HUES64 (cell line): ENCODE data around the gene ARPC2.

ENCODE experiments used
- H3K27ac ChIP-seq: 2 replicates; pipeline ENCODE4 v1.7.0; 2013; ENCODE audit warnings: low read depth, low read length, inconsistent platforms
- H3K27me3 ChIP-seq: 2 replicates; pipeline ENCODE4 v1.6.1; 2013; ENCODE audit warnings: mild to moderate bottlenecking, low read length; ENCODE audit not compliant: insufficient read depth
- H3K36me3 ChIP-seq: 2 replicates; pipeline ENCODE4 v1.6.1; 2013; ENCODE audit warnings: mild to moderate bottlenecking, low read length; ENCODE audit not compliant: insufficient read depth
- H3K4me1 ChIP-seq: 2 replicates; pipeline ENCODE4 v1.6.1; 2013; ENCODE audit warnings: mild to moderate bottlenecking, low read length, moderate library complexity; ENCODE audit not compliant: insufficient read depth
- H3K4me3 ChIP-seq: 2 replicates; pipeline ENCODE4 v1.5.1; 2013; ENCODE audit warnings: mild to moderate bottlenecking, low read length, moderate library complexity
- H3K9ac ChIP-seq: 2 replicates; pipeline ENCODE4 v1.6.1; 2013; ENCODE audit warnings: mild to moderate bottlenecking, low read depth, low read length
- H3K9me3 ChIP-seq: 2 replicates; pipeline ENCODE4 v1.6.1; 2013; ENCODE audit warnings: low read depth, low read length; ENCODE audit not compliant: insufficient read depth
- WGBS: fragments of 150-250, 120-280 bp; methylation state at CpG from one replicate; pipeline ENCODE4 v1.1.7; 2013; ENCODE audit warnings: missing lambda C conversion rate; 5-methylcytosine and 5-hydroxymethylcytosine counted together

ARPC2 gene

GRCh38 chr2:218263817-218264641 lies 47.0 kb downstream of the ARPC2 start:
- no peak overlapping the region for H3K4me3 ChIP-seq
- no peaks in the 10 kb centered on the region for H3K27me3 ChIP-seq
- peaks cover 12% of the 10 kb centered on the region; the same call in 1 of the 2 replicates for H3K4me1 ChIP-seq
- peaks cover 44% of the 10 kb centered on the region for H3K36me3 ChIP-seq
- no peak overlapping the region for H3K9ac ChIP-seq
- 93% methylated on average over 16 of the region's 17 CpGs for WGBS
- no peaks in the 10 kb centered on the region for H3K9me3 ChIP-seq
- H3K27ac ChIP-seq: no peak overlapping the region

- Histone ChIP-seq H3K27me3 (no peaks in the 10 kb centered on the region), H3K4me3 (no peak overlapping the region), H3K36me3 (peaks cover 44% of the 10 kb centered on the region), H3K27ac (no peak overlapping the region), H3K9me3 (no peaks in the 10 kb centered on the region), H3K4me1 (peaks cover 12% of the 10 kb centered on the region; the same call in 1 of the 2 replicates), H3K9ac (no peak overlapping the region)
- 96% methylated on average over 22 of the region's 22 CpGs for WGBS
These were observed 48.0 kb downstream of the ARPC2 start for GRCh38 chr2:218264773-218265561.

GRCh38 chr2:218265626-218266025 lies 48.6 kb downstream of the ARPC2 start:
- WGBS: 94% methylated on average over 8 of the region's 8 CpGs
- Histone ChIP-seq H3K4me1 (peaks cover 8% of the 10 kb centered on the region; the same call in 1 of the 2 replicates), H3K4me3 (no peak overlapping the region), H3K27me3 (no peaks in the 10 kb centered on the region), H3K9me3 (no peaks in the 10 kb centered on the region), H3K27ac (no peak overlapping the region), H3K9ac (no peak overlapping the region), H3K36me3 (peaks cover 44% of the 10 kb centered on the region)

- Histone ChIP-seq H3K27ac (no peak overlapping the region), H3K36me3 (peaks cover 44% of the 10 kb centered on the region), H3K9me3 (no peaks in the 10 kb centered on the region), H3K4me3 (no peak overlapping the region), H3K9ac (no peak overlapping the region), H3K27me3 (no peaks in the 10 kb centered on the region), H3K4me1 (no peaks in the 10 kb centered on the region)
- 96% methylated on average over 15 of the region's 15 CpGs for WGBS
These were observed 49.5 kb downstream of the ARPC2 start for GRCh38 chr2:218266316-218266979.

- Histone ChIP-seq H3K4me3 (no peak overlapping the region), H3K36me3 (peaks cover 44% of the 10 kb centered on the region), H3K27me3 (no peaks in the 10 kb centered on the region), H3K9me3 (no peaks in the 10 kb centered on the region), H3K27ac (no peak overlapping the region), H3K9ac (no peak overlapping the region), H3K4me1 (no peaks in the 10 kb centered on the region)
- 97% methylated on average over 6 of the region's 6 CpGs for WGBS
These were observed 50.3 kb downstream of the ARPC2 start for GRCh38 chr2:218267259-218267658.

GRCh38 chr2:218269900-218270720 lies 53.1 kb downstream of the ARPC2 start, which contains the start of the genes AAMP and PNKD:
AAMP (minus strand) TSS chr2:218270137; CDS start chr2:218270086, 51 bp downstream.
PNKD (plus strand) TSS chr2:218270519; CDS start chr2:218270536, 17 bp downstream.
- under 1% methylated on average over 64 of the region's 64 CpGs for WGBS
- Histone ChIP-seq H3K4me3 (peak within 1 kb of the TSS; percentile 97), H3K27ac (peak within 1 kb of the TSS; percentile 68; the same call in 1 of the 2 replicates), H3K27me3 (no peaks in the 10 kb centered on the region), H3K9ac (peak within 1 kb of the TSS; percentile 85), H3K36me3 (peaks cover 43% of the 10 kb centered on the region), H3K4me1 (no peaks in the 10 kb centered on the region), H3K9me3 (no peaks in the 10 kb centered on the region)

- Histone ChIP-seq H3K9me3 (no peaks in the 10 kb centered on the region), H3K4me1 (no peaks in the 10 kb centered on the region), H3K27me3 (no peaks in the 10 kb centered on the region), H3K27ac (no peak overlapping the region), H3K9ac (peak overlapping the region; percentile 80), H3K36me3 (peaks cover 43% of the 10 kb centered on the region), H3K4me3 (peak overlapping the region; percentile 89)
- 8% methylated on average over 23 of the region's 23 CpGs for WGBS
These were observed 53.9 kb downstream of the ARPC2 start for GRCh38 chr2:218270721-218271486.

GRCh38 chr2:218271487-218271797 lies 54.5 kb downstream of the ARPC2 start:
- peak overlapping the region; percentile 89 for H3K4me3 ChIP-seq
- no peak overlapping the region for H3K9ac ChIP-seq
- 76% methylated on average over 4 of the region's 4 CpGs for WGBS
- H3K27ac ChIP-seq: no peak overlapping the region
- no peaks in the 10 kb centered on the region for H3K27me3 ChIP-seq
- no peaks in the 10 kb centered on the region for H3K9me3 ChIP-seq
- no peaks in the 10 kb centered on the region for H3K4me1 ChIP-seq
- H3K36me3 ChIP-seq: peaks cover 43% of the 10 kb centered on the region

GRCh38 chr2:218271865-218272530 lies 55.0 kb downstream of the ARPC2 start:
- no peak overlapping the region for H3K27ac ChIP-seq
- no peaks in the 10 kb centered on the region for H3K4me1 ChIP-seq
- no peaks in the 10 kb centered on the region for H3K9me3 ChIP-seq
- peaks cover 43% of the 10 kb centered on the region for H3K36me3 ChIP-seq
- H3K4me3 ChIP-seq: no peak overlapping the region
- no peaks in the 10 kb centered on the region for H3K27me3 ChIP-seq
- no peak overlapping the region for H3K9ac ChIP-seq
- WGBS: 91% methylated on average over 5 of the region's 5 CpGs
